ENCODE measurements around the gene STPG4.
"Not testable (repeated sequence)": the region's sequence is repeated elsewhere in the genome, so short reads cannot be mapped to it uniquely, and the experiment has no call there.

STPG4 gene

GRCh38 chr2:47128705-47129104, 26.4 kb downstream of the STPG4 start:
- DNase-seq: no peak
- H3K4me1 ChIP-seq: peaks cover 3% of the 10 kb centered on the region
- TF ChIP-seq CTCF (IDR thresholded peaks at IDR 0.05; ENCODE audit: low read depth, low read length): no peak

GRCh38 chr2:47127862-47128543, 27.1 kb downstream of the STPG4 start:
- H3K9me3 ChIP-seq: no peaks in the 10 kb centered on the region
- no peaks in the 10 kb centered on the region for H3K27me3 ChIP-seq
- H3K4me1 ChIP-seq: peaks cover 3% of the 10 kb centered on the region
- H3K36me3 ChIP-seq: no peaks in the 10 kb centered on the region
- no peak for DNase-seq
- H3K4me3 ChIP-seq (ENCODE audit: low read depth, low read length): no peak overlapping the region
- TF ChIP-seq CTCF (IDR thresholded peaks at IDR 0.05; ENCODE audit: low read depth, low read length): no peak

More at GRCh38 chr2:47128705-47129104, 26.4 kb downstream of the STPG4 start:
- Histone ChIP-seq H3K27me3 (no peaks in the 10 kb centered on the region), H3K4me3 (ENCODE audit: low read depth, low read length) (no peak overlapping the region), H3K36me3 (no peaks in the 10 kb centered on the region), H3K9me3 (no peaks in the 10 kb centered on the region)

- Histone ChIP-seq H3K4me3 (ENCODE audit: low read depth, low read length) (no peak overlapping the region), H3K36me3 (no peaks in the 10 kb centered on the region), H3K4me1 (peaks cover 3% of the 10 kb centered on the region; the same call in 1 of the 2 replicates), H3K9me3 (no peaks in the 10 kb centered on the region), H3K27me3 (no peaks in the 10 kb centered on the region)
- no peak for DNase-seq
- no peak for TF ChIP-seq CTCF (IDR thresholded peaks at IDR 0.05; ENCODE audit: low read depth, low read length)
These were observed 28.3 kb downstream of the STPG4 start for GRCh38 chr2:47126783-47127182.

GRCh38 chr2:47124740-47125139, 30.4 kb downstream of the STPG4 start:
- DNase-seq; H3K9me3 ChIP-seq; H3K36me3 ChIP-seq; H3K4me1 ChIP-seq; H3K27me3 ChIP-seq; H3K4me3 ChIP-seq (ENCODE audit: low read depth, low read length): not testable (repeated sequence)

- DNase-seq; H3K36me3 ChIP-seq; H3K27me3 ChIP-seq; H3K9me3 ChIP-seq; H3K4me3 ChIP-seq (ENCODE audit: low read depth, low read length): not testable (repeated sequence)
- peaks cover 12% of the 10 kb centered on the region for H3K4me1 ChIP-seq
These were observed 34.7 kb downstream of the STPG4 start for GRCh38 chr2:47120424-47120823.

- Histone ChIP-seq H3K9me3 (no peaks in the 10 kb centered on the region), H3K4me3 (ENCODE audit: low read depth, low read length) (no peak overlapping the region), H3K27me3 (no peaks in the 10 kb centered on the region), H3K36me3 (no peaks in the 10 kb centered on the region), H3K4me1 (peaks cover 12% of the 10 kb centered on the region)
- DNase-seq: no peak
- TF ChIP-seq CTCF (IDR thresholded peaks at IDR 0.05; ENCODE audit: low read depth, low read length): no peak
These were observed 36.1 kb downstream of the STPG4 start for GRCh38 chr2:47119001-47119400.

GRCh38 chr2:47118581-47118980, 36.5 kb downstream of the STPG4 start:
- H3K4me1 ChIP-seq: peaks cover 12% of the 10 kb centered on the region
- H3K4me3 ChIP-seq (ENCODE audit: low read depth, low read length): no peak overlapping the region
- DNase-seq: no peak
- no peaks in the 10 kb centered on the region for H3K9me3 ChIP-seq
- no peaks in the 10 kb centered on the region for H3K36me3 ChIP-seq
- no peak for TF ChIP-seq CTCF (IDR thresholded peaks at IDR 0.05; ENCODE audit: low read depth, low read length)
- no peaks in the 10 kb centered on the region for H3K27me3 ChIP-seq

Data from BE2C (cell line).